ENCODE measurements around the gene LCN1.
"Not testable (repeated sequence)": the region's sequence is repeated elsewhere in the genome, so short reads cannot be mapped to it uniquely, and the experiment has no call there.

GRCh38 chr9:135513906-135514305, 7.3 kb upstream of the LCN1 start:
- not testable (repeated sequence) for TF ChIP-seq POLR2A (IDR thresholded peaks at IDR 0.05)
- TF ChIP-seq, protein P1, sequence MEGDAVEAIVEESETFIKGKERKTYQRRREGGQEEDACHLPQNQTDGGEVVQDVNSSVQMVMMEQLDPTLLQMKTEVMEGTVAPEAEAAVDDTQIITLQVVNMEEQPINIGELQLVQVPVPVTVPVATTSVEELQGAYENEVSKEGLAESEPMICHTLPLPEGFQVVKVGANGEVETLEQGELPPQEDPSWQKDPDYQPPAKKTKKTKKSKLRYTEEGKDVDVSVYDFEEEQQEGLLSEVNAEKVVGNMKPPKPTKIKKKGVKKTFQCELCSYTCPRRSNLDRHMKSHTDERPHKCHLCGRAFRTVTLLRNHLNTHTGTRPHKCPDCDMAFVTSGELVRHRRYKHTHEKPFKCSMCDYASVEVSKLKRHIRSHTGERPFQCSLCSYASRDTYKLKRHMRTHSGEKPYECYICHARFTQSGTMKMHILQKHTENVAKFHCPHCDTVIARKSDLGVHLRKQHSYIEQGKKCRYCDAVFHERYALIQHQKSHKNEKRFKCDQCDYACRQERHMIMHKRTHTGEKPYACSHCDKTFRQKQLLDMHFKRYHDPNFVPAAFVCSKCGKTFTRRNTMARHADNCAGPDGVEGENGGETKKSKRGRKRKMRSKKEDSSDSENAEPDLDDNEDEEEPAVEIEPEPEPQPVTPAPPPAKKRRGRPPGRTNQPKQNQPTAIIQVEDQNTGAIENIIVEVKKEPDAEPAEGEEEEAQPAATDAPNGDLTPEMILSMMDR (IDR thresholded peaks at IDR 0.05): not testable (repeated sequence)

Data from suprapubic skin (tissue), 3 donors.